ENCODE measurements around the gene SCAMP4.

Gene SCAMP4

DNA sequence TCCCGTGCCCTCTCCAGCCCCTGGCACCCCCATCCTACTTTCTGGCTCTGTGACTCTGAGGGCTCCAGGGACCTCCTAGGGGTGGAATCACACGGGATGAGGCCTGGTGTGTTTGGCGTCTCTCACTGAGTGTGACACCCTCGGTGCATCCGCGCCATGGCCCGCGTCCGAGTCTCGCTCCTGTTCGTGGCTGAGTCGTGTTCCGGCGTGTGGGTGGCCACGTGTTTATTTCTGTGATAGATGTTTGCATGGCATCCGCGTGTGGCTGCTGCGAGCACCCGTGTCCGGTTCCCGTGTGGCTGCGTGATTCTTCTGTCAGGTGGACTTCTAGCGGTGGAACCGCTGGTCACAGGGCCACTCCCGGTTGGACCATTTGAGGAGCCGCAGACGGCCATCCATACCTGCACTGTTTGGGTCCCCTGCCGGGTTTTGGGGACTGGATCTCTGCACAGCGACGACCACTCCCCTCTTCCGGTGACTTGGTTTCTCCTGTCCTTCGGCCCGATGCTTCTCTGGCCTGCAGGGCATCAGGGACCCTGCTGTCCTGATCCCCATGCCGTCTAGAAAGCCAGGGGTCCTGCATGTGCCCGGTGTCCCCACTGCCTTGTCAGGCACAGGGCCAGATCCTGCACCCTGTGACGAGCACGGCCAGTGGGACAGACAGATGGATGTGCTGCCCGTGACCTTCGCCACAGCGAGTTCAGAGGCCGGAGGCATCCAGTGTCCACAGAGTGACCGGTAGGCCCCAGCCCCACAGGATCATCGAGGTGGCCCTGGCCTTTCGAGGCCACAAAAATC lies 44.3 kb downstream of the SCAMP4 start:
- TF ChIP-seq, protein P1, sequence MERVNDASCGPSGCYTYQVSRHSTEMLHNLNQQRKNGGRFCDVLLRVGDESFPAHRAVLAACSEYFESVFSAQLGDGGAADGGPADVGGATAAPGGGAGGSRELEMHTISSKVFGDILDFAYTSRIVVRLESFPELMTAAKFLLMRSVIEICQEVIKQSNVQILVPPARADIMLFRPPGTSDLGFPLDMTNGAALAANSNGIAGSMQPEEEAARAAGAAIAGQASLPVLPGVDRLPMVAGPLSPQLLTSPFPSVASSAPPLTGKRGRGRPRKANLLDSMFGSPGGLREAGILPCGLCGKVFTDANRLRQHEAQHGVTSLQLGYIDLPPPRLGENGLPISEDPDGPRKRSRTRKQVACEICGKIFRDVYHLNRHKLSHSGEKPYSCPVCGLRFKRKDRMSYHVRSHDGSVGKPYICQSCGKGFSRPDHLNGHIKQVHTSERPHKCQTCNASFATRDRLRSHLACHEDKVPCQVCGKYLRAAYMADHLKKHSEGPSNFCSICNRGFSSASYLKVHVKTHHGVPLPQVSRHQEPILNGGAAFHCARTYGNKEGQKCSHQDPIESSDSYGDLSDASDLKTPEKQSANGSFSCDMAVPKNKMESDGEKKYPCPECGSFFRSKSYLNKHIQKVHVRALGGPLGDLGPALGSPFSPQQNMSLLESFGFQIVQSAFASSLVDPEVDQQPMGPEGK (CRISPR knock-in tag; IDR thresholded peaks at IDR 0.05; ENCODE audit: borderline replicate concordance), result no peak
- TF ChIP-seq ZNF565 (CRISPR knock-in tag; conservative IDR thresholded peaks at IDR 0.05; ENCODE audit: low read depth) (no peak), RARB (CRISPR knock-in tag; IDR thresholded peaks at IDR 0.05) (no peak), OSR1 (CRISPR knock-in tag; IDR thresholded peaks at IDR 0.05) (no peak)
- ATAC-seq, result no peak

DNA sequence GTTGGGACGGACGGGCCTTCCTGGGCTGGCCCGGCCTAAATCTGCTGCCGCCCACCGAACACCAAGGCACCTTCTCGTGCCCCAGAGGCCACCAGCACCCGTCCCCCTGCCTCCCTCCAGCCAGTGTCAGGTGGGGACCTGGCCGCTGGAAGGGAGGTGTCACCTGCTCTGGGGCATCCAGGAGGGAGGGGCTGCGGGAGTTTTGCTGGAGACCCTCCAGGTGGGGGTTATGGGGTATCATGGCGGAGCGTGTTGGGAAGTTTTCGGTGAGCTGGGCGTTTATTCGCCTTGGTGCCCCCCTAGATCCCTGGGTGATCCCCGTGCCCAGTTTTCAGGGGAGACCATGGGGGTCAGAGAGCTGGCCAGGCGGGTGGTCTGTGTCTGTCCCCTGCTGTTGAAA lies 45.4 kb downstream of the SCAMP4 start:
- TF ChIP-seq, protein P2, sequence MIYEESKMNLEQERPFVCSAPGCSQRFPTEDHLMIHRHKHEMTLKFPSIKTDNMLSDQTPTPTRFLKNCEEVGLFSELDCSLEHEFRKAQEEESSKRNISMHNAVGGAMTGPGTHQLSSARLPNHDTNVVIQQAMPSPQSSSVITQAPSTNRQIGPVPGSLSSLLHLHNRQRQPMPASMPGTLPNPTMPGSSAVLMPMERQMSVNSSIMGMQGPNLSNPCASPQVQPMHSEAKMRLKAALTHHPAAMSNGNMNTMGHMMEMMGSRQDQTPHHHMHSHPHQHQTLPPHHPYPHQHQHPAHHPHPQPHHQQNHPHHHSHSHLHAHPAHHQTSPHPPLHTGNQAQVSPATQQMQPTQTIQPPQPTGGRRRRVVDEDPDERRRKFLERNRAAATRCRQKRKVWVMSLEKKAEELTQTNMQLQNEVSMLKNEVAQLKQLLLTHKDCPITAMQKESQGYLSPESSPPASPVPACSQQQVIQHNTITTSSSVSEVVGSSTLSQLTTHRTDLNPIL (CRISPR knock-in tag; IDR thresholded peaks at IDR 0.05; ENCODE audit: low read depth), result no peak
- TF ChIP-seq GLIS3 (CRISPR knock-in tag; IDR thresholded peaks at IDR 0.05) (no peak), ZC3H10 (CRISPR knock-in tag; IDR thresholded peaks at IDR 0.05) (no peak), RARB (CRISPR knock-in tag; IDR thresholded peaks at IDR 0.05) (no peak), ZFP30 (CRISPR knock-in tag; IDR thresholded peaks at IDR 0.05) (no peak), ZNF8 (CRISPR knock-in tag; IDR thresholded peaks at IDR 0.05) (no peak), BACH2 (CRISPR knock-in tag; IDR thresholded peaks at IDR 0.05; ENCODE audit: borderline replicate concordance) (no peak), ZNF70 (CRISPR knock-in tag; IDR thresholded peaks at IDR 0.05) (no peak), PPARA (CRISPR knock-in tag; IDR thresholded peaks at IDR 0.05; ENCODE audit: borderline replicate concordance) (no peak), CSDC2 (CRISPR knock-in tag; IDR thresholded peaks at IDR 0.05) (no peak), ZFP3 (CRISPR knock-in tag; IDR thresholded peaks at IDR 0.05) (no peak)
- TF ChIP-seq, protein P3, sequence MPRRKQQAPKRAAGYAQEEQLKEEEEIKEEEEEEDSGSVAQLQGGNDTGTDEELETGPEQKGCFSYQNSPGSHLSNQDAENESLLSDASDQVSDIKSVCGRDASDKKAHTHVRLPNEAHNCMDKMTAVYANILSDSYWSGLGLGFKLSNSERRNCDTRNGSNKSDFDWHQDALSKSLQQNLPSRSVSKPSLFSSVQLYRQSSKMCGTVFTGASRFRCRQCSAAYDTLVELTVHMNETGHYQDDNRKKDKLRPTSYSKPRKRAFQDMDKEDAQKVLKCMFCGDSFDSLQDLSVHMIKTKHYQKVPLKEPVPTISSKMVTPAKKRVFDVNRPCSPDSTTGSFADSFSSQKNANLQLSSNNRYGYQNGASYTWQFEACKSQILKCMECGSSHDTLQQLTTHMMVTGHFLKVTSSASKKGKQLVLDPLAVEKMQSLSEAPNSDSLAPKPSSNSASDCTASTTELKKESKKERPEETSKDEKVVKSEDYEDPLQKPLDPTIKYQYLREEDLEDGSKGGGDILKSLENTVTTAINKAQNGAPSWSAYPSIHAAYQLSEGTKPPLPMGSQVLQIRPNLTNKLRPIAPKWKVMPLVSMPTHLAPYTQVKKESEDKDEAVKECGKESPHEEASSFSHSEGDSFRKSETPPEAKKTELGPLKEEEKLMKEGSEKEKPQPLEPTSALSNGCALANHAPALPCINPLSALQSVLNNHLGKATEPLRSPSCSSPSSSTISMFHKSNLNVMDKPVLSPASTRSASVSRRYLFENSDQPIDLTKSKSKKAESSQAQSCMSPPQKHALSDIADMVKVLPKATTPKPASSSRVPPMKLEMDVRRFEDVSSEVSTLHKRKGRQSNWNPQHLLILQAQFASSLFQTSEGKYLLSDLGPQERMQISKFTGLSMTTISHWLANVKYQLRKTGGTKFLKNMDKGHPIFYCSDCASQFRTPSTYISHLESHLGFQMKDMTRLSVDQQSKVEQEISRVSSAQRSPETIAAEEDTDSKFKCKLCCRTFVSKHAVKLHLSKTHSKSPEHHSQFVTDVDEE (CRISPR knock-in tag; IDR thresholded peaks at IDR 0.05), result no peak
- no peak for ATAC-seq

DNA sequence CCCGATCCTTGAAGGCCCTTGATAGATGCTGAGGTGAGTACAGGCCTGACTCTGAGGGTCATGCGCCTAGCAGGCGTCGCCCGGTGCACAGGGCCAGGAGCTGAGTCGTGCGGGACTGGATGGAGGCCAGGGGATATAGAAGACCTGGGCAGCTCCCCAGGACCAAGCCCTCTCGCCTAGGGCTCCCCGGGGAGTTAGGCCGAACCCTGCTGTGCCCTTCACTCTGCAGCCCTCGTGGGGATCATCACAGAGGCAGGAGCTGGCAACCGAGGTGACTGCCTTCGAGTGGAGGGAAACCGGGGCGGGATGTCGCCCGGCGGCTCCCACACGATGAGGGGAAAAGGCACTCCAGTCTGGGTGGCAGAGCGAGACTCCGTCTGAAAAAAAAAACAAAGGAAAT lies 47.4 kb downstream of the SCAMP4 start:
- TF ChIP-seq ZC3H10 (CRISPR knock-in tag; IDR thresholded peaks at IDR 0.05) (no peak), TCF4 (CRISPR knock-in tag; IDR thresholded peaks at IDR 0.05; ENCODE audit: borderline replicate concordance) (no peak), ZNF8 (CRISPR knock-in tag; IDR thresholded peaks at IDR 0.05) (no peak), CSDC2 (CRISPR knock-in tag; IDR thresholded peaks at IDR 0.05) (no peak), ARNTL (CRISPR knock-in tag; IDR thresholded peaks at IDR 0.05; ENCODE audit: borderline replicate concordance, low read depth) (no peak), ESRRG (CRISPR knock-in tag; IDR thresholded peaks at IDR 0.05) (no peak), GLIS3 (CRISPR knock-in tag; IDR thresholded peaks at IDR 0.05) (no peak), BACH2 (CRISPR knock-in tag; IDR thresholded peaks at IDR 0.05; ENCODE audit: borderline replicate concordance) (no peak), OSR1 (CRISPR knock-in tag; IDR thresholded peaks at IDR 0.05) (no peak), ZFP30 (CRISPR knock-in tag; IDR thresholded peaks at IDR 0.05) (no peak), ZNF70 (CRISPR knock-in tag; IDR thresholded peaks at IDR 0.05) (no peak), ZFP3 (CRISPR knock-in tag; IDR thresholded peaks at IDR 0.05) (no peak), ISL1 (CRISPR knock-in tag; IDR thresholded peaks at IDR 0.05) (no peak), PPARA (CRISPR knock-in tag; IDR thresholded peaks at IDR 0.05; ENCODE audit: borderline replicate concordance) (no peak)
- TF ChIP-seq, protein P4, sequence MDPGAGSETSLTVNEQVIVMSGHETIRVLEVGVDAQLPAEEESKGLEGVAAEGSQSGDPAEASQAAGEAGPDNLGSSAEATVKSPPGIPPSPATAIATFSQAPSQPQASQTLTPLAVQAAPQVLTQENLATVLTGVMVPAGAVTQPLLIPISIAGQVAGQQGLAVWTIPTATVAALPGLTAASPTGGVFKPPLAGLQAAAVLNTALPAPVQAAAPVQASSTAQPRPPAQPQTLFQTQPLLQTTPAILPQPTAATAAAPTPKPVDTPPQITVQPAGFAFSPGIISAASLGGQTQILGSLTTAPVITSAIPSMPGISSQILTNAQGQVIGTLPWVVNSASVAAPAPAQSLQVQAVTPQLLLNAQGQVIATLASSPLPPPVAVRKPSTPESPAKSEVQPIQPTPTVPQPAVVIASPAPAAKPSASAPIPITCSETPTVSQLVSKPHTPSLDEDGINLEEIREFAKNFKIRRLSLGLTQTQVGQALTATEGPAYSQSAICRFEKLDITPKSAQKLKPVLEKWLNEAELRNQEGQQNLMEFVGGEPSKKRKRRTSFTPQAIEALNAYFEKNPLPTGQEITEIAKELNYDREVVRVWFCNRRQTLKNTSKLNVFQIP (CRISPR knock-in tag; IDR thresholded peaks at IDR 0.05; ENCODE audit: borderline replicate concordance, low read depth), result no peak
- TF ChIP-seq, protein P1 (CRISPR knock-in tag; IDR thresholded peaks at IDR 0.05; ENCODE audit: borderline replicate concordance), result no peak
- TF ChIP-seq, protein P3 (CRISPR knock-in tag; IDR thresholded peaks at IDR 0.05), result no peak
- TF ChIP-seq, protein P5, sequence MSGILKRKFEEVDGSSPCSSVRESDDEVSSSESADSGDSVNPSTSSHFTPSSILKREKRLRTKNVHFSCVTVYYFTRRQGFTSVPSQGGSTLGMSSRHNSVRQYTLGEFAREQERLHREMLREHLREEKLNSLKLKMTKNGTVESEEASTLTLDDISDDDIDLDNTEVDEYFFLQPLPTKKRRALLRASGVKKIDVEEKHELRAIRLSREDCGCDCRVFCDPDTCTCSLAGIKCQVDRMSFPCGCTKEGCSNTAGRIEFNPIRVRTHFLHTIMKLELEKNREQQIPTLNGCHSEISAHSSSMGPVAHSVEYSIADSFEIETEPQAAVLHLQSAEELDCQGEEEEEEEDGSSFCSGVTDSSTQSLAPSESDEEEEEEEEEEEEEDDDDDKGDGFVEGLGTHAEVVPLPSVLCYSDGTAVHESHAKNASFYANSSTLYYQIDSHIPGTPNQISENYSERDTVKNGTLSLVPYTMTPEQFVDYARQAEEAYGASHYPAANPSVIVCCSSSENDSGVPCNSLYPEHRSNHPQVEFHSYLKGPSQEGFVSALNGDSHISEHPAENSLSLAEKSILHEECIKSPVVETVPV (CRISPR knock-in tag; IDR thresholded peaks at IDR 0.05), result no peak

More for the DNA sequence above, 47.4 kb downstream of the SCAMP4 start:
- no peak for ATAC-seq
